ENCODE results near the gene SPOCK3.

GRCh38 chr4:167023364-167023925 is 210.8 kb downstream of the SPOCK3 start:
- TF ChIP-seq CTCF (IDR thresholded peaks at IDR 0.05) (no peak), REST (IDR thresholded peaks at IDR 0.05; ENCODE audit: insufficient read depth in 1 of 2, low read depth in 2 of 2, low read length in 1 of 2) (no peak), POLR2AphosphoS5 (IDR thresholded peaks at IDR 0.05; ENCODE audit: low read depth, low read length) (no peak), TCF7L2 (IDR thresholded peaks at IDR 0.05; ENCODE audit: low read depth, low read length) (no peak), SIN3A (IDR thresholded peaks at IDR 0.05; ENCODE audit: borderline replicate concordance, insufficient read depth, low read depth, low read length) (no peak)

All from Panc1 (cell line).